Breast epithelium (tissue), 3 donors: ENCODE results near the gene CPA3.

ENCODE experiments used
- CTCF ChIP-seq, 3 donors: fragments of 450-650 bp; IDR thresholded peaks; one replicate each; pipeline ENCODE4 v1.5.1; 2016 to 2017; ENCODE audit warnings: antibody characterized with exemption in 3 of 3, mild to moderate bottlenecking in 3 of 3, moderate library complexity in 3 of 3
- POLR2A ChIP-seq: fragments of 450-650 bp; IDR thresholded peaks from one replicate; pipeline ENCODE4 v1.6.1; 2016; ENCODE audit warnings: antibody characterized with exemption, mild to moderate bottlenecking, moderate library complexity
- POLR2AphosphoS5 ChIP-seq, 3 donors: sonication (generic); formaldehyde crosslinking; IDR thresholded peaks; one replicate each; pipeline ENCODE4 v1.6.1; 2017; ENCODE audit warnings: antibody characterized with exemption in 3 of 3

- TF ChIP-seq POLR2A, result no peak
- no peak for TF ChIP-seq CTCF (IDR thresholded peaks at IDR 0.05)
- TF ChIP-seq POLR2AphosphoS5 (IDR thresholded peaks at IDR 0.05), result no peak
Observed at GRCh38 chr3:148945116-148945515, 80.0 kb downstream of the CPA3 start.
